ENCODE measurements around the gene SLC25A2. TPM values are rescaled to one million over a fixed set of nuclear protein-coding genes. Genes with fewer than 3 reads are reported as not detected.
"Not testable (repeated sequence)": the region's sequence is repeated elsewhere in the genome, so short reads cannot be mapped to it uniquely, and the experiment has no call there.

SLC25A2 gene
- polyA plus RNA-seq, 3 donors from 2014 or later, result not detected

DNA sequence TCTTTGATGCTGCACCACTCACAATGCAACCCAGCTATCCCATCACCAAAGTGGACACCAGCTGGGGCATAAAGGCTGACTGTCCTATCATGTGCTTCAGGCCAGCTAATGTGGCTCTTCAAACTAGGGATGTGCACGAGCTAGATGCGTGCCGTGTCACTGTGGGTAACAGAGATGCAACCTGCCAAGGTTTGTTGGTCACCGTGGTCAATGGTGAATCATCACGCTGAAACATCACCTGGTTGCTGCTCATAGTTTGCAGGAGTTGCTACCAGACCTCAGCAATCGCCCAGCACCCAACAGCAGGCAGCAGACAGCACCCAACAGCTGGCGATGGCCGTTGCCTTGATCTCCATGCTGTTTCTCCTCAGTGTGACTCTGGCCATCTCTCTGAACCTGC, 24.4 kb upstream of the SLC25A2 start:
- Mint-ChIP-seq H3K4me3 (no peak overlapping the region), H3K36me3 (peaks cover 6 to 7% (median 7%) of the 10 kb centered on the region in 3 donors), H3K9me3 (peaks cover 4 to 39% (median 14%) of the 10 kb centered on the region in 6 donors), H3K27me3 (ENCODE audit: low read depth in 3 of 3) (peaks cover 14 to 46% (median 27%) of the 10 kb centered on the region in 3 donors), H3K27ac (no peak overlapping the region), H3K4me1 (peaks cover 7% of the 10 kb centered on the region in 2 donors)
- DNase-seq, result no peak

DNA sequence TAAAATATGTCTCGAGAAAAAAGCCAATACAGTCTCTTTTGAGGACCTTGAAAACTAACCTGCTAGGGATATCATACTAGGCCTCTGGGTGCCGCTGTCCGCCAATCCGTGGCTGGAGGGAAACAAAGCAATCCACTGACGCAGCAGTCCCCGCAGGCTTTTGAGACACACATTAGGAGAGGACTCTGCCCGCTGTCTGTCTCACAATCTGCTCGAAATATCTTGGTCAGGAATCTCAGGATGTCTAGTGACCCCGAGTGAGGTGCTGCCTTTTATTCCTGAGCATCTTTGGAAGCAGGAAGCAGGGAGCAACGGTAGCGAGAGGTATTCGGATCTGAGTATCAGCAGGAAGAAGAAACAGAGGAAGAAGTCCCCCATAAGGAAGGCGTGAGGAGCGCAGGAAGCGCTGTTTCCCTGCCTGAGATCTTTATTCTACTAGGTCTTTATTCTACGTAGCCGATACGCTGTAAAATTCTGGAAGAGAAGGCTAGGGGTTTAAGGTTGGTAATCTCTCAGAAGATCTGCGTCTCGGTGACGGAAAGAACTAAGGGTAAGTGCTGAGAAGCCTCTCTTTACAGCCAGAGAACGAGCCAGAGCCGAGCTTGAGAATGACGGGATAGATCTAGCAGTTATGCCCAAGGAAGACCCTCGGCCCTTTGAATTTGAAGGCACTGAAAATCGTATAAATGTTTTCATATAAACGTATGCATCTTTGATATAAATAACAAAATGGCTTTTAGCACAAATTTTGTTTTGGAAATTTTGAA, 22.4 kb upstream of the SLC25A2 start:
- H3K27ac Mint-ChIP-seq, result peak overlapping the region; percentile 33 to 96 (median 88)
- DNase-seq, result peak; percentile 46 to 69 (median 48)
- peaks cover 10% of the 10 kb centered on the region in 2 donors for H3K4me1 Mint-ChIP-seq
- peaks cover 4 to 40% (median 12%) of the 10 kb centered on the region in 6 donors for H3K9me3 Mint-ChIP-seq
- peak overlapping the region; percentile 79 to 97 (median 89) for H3K4me3 Mint-ChIP-seq
- H3K36me3 Mint-ChIP-seq, result peaks cover 0 to 7% (median 6%) of the 10 kb centered on the region in 3 donors
- peaks cover 12 to 50% (median 22%) of the 10 kb centered on the region in 3 donors for H3K27me3 Mint-ChIP-seq (ENCODE audit: low read depth in 3 of 3)

DNA sequence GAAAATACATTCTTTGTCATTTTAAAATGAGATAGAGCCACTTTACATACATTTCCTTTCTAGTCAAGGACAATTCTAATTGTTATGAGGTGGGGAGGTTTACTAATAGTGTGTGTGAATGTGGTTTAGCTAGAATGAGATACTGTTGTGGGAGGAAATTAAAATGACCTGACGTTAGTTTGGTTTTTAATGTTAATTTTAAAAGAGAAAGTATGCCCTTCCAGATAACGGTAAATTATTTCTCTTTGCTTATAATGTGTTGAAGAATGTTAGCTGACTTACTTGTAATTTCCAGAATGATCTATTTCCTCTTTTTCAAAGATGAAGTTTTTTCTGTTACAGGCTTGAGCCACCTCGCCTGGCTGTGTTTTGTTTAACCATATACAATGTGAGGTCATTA, 18.4 kb upstream of the SLC25A2 start:
- Mint-ChIP-seq H3K4me1 (peaks cover 34 to 43% of the 10 kb centered on the region in 2 donors), H3K27ac (peak overlapping the region in 3 of 6 donors; percentile 49 to 99 (median 56)), H3K9me3 (peaks cover 21 to 52% (median 45%) of the 10 kb centered on the region in 6 donors)

DNA sequence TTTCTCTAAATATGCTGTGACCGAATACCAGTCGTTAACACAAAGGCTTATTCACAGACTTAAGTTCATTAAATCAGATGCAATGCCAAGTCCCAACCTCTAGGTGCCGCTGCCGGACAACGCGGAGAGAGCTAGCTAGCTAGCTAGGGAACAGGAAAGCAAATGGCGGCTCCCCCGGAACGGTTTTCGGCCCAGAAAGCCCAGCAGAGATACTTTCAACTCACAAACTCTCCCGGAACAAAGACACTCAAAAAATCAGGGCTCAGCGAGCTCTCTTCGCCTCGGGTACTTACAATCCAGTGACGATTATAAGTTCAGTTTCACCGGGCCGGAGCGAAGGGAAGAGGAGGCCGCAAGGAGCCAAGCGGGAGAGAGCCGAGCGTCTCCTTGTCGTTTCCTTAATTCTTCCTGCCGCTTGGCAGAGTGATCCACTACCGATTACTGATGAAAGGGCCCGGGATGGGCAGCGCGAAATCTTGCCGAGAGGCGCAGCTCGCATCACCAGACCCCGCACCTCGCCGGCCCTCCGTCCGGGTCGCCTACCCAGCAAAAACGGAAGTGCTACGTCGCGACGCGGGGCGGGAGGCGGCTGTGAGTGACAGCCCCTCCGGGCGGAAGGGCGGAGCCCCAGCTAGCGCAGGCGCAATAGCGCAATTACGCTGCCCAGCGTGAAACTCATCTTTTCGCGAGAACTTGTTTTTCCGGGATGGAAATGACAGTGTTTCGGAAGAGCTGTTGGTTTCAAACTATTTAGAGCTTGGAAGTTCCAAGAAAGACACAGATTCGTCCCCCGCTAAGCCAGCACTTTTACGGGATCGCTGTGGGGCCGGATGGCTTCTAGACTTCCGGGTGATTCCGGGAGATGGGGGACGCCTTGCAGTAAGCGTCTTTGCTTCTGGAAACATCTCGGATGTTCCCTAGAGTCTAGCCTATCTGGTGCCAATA, 16.6 kb upstream of the SLC25A2 start, which contains the start of gene TAF7:
TAF7 (minus strand) TSS at position 560 of the 945 bp plus-strand sequence. CDS start 740 bp downstream, outside the sequence.
- peaks cover 32 to 41% (median 32%) of the 10 kb centered on the region in 3 donors for H3K36me3 Mint-ChIP-seq

More for the DNA sequence above, 18.4 kb upstream of the SLC25A2 start:
- H3K4me3 Mint-ChIP-seq, result peak overlapping the region in 4 of 5 donors; percentile 42 to 97 (median 92)
- peaks cover 28 to 32% (median 29%) of the 10 kb centered on the region in 3 donors for H3K36me3 Mint-ChIP-seq
- no peak for DNase-seq
- peaks cover 18 to 52% (median 26%) of the 10 kb centered on the region in 3 donors for H3K27me3 Mint-ChIP-seq (ENCODE audit: low read depth in 3 of 3)

DNA sequence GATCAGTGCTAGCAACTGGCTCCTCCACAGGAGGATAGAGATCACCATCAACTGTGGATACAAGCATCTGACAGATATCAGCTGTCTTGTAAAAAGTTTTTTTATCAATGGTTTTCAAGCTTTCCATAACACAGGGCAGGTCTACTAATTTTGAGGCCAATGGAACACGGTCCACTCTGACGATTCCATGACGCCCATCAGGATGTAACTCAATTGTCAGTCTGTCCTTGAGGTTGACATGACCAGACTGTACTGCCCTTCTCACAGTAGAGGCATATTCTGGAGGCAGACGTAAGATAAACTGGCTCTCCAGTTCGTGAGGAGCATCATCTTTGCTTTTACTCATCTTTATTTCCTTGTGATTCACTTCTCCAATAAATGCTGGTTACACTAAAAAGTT, 15.8 kb upstream of the SLC25A2 start:
- peaks cover 38 to 48% (median 40%) of the 10 kb centered on the region in 3 donors for H3K36me3 Mint-ChIP-seq
- no peak for DNase-seq
- peaks cover 36 to 73% (median 70%) of the 10 kb centered on the region in 6 donors for H3K9me3 Mint-ChIP-seq
- peaks cover 35 to 41% of the 10 kb centered on the region in 2 donors for H3K4me1 Mint-ChIP-seq
- H3K27me3 Mint-ChIP-seq (ENCODE audit: low read depth in 3 of 3), result peaks cover 19 to 43% (median 20%) of the 10 kb centered on the region in 3 donors
- H3K4me3 Mint-ChIP-seq, result peak overlapping the region; percentile 91 to 97 (median 94)
- peak overlapping the region in 5 of 6 donors; percentile 97 to 100 (median 99) for H3K27ac Mint-ChIP-seq

More for the DNA sequence above, 16.6 kb upstream of the SLC25A2 start, which contains the start of gene TAF7:
- peak; percentile 89 to 94 (median 92) for DNase-seq
- H3K4me1 Mint-ChIP-seq, result peaks cover 31 to 39% of the 10 kb centered on the region in 2 donors
- peak within 1 kb of the TSS; percentile 97 to 100 (median 99) for H3K27ac Mint-ChIP-seq
- peaks cover 19 to 43% (median 20%) of the 10 kb centered on the region in 3 donors for H3K27me3 Mint-ChIP-seq (ENCODE audit: low read depth in 3 of 3)
- H3K9me3 Mint-ChIP-seq, result peaks cover 29 to 65% (median 62%) of the 10 kb centered on the region in 6 donors
- peak within 1 kb of the TSS; percentile 91 to 97 (median 94) for H3K4me3 Mint-ChIP-seq

DNA sequence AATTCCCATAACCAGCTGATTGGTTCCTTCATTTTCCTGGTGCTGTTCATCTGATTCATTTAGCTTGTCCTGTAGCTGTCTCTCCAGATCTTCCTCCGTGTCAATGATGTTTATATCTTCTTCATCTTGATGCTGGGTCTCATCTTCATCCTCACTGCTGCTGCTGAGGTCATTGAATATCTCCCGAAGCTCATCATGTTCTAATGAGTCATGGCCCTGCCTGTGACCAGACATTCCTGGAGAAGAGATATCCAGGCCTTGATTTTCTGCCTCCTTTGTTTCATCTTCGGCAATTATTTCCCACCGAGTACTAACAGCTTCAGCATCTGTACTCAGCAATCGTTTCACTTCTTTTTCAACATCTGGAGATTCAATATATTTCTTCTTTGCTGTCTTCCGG, 15.4 kb upstream of the SLC25A2 start:
- peak overlapping the region in 3 of 6 donors; percentile 12 to 99 (median 98) for H3K27ac Mint-ChIP-seq
- H3K9me3 Mint-ChIP-seq, result peaks cover 37 to 78% (median 75%) of the 10 kb centered on the region in 6 donors
- peaks cover 19 to 42% (median 20%) of the 10 kb centered on the region in 3 donors for H3K27me3 Mint-ChIP-seq (ENCODE audit: low read depth in 3 of 3)
- peak overlapping the region; percentile 19 to 97 (median 92) for H3K4me3 Mint-ChIP-seq
- H3K36me3 Mint-ChIP-seq, result peaks cover 38 to 51% (median 43%) of the 10 kb centered on the region in 3 donors
- no peak for DNase-seq
- peaks cover 35 to 41% of the 10 kb centered on the region in 2 donors for H3K4me1 Mint-ChIP-seq

DNA sequence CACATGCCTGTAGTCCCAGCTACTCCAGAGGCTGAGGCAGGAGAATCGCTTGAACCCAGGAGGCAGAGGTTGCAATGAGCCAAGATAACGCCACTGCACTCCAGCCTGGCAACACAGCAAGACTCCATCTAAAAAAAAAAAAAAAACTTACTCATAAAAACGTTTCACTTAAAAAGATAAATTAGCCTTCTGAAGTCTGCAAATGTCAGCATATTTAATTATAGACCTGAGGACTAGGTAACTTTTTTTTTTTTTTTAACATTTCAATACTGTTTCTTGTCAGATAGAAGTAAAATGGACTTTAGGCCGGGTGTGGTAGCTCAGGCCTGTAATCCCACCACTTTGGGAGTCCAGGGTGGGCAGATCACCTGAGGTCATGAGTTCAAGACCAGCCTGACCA, 13.1 kb upstream of the SLC25A2 start:
- H3K27ac Mint-ChIP-seq, DNase-seq: not testable (repeated sequence)
- Mint-ChIP-seq H3K27me3 (ENCODE audit: low read depth in 3 of 3) (peaks cover 16 to 33% (median 19%) of the 10 kb centered on the region in 3 donors), H3K4me3 (peak overlapping the region in 1 of 5 donors; percentile 6), H3K36me3 (peaks cover 43 to 60% (median 58%) of the 10 kb centered on the region in 3 donors), H3K4me1 (peaks cover 36 to 41% of the 10 kb centered on the region in 2 donors), H3K9me3 (peaks cover 51 to 96% (median 88%) of the 10 kb centered on the region in 6 donors)

DNA sequence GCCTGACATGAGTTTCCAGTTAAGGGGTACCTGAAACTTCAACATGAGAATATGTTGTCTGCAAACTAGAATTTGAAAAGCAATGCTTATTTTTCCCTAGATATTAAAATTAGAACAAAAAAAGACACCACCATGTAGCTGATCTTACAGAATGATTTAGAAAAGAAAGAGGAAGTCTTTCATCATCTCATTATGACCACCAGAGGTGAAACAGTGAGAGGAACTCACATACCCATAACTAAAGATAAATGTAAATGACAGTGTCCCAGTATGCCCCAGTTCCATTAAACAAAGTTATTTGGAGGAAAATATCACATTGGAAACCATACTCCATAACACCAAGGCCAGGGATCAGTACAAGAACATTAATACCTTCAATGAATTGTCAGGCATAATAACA, 9.9 kb upstream of the SLC25A2 start:
- no peak overlapping the region for H3K27ac Mint-ChIP-seq
- DNase-seq, result no peak
- no peak overlapping the region for H3K4me3 Mint-ChIP-seq
- H3K9me3 Mint-ChIP-seq, result peaks cover 50 to 100% (median 86%) of the 10 kb centered on the region in 6 donors
- H3K4me1 Mint-ChIP-seq, result peaks cover 11 to 12% of the 10 kb centered on the region in 2 donors
- peaks cover 3 to 6% (median 4%) of the 10 kb centered on the region in 3 donors for H3K27me3 Mint-ChIP-seq (ENCODE audit: low read depth in 3 of 3)
- H3K36me3 Mint-ChIP-seq, result peaks cover 29 to 57% (median 56%) of the 10 kb centered on the region in 3 donors

DNA sequence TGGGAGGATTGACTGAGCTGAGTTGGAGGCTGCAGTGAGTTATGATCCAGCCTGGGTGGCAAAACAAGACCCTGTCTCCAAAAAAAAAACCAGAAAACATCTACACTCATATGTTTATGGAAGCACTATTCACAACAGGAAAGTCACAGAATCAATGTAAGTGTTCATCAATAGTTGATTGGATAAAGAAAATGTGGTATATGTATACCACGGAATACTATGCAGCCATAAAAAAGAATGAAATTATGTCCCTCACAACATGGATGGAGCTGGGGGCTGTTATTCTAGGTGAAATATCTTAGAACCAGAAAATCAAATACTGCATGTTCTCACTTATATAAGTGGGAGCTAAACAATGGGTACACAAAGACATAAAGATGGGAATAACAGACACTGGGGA, 2.8 kb upstream of the SLC25A2 start:
- H3K4me3 Mint-ChIP-seq, result no peak overlapping the region
- peaks cover 0 to 1% (median 0%) of the 10 kb centered on the region in 3 donors for H3K27me3 Mint-ChIP-seq (ENCODE audit: low read depth in 3 of 3)
- no peaks in the 10 kb centered on the region for H3K4me1 Mint-ChIP-seq
- peaks cover 44 to 85% (median 76%) of the 10 kb centered on the region in 6 donors for H3K9me3 Mint-ChIP-seq
- peaks cover 19 to 30% (median 27%) of the 10 kb centered on the region in 3 donors for H3K36me3 Mint-ChIP-seq
- H3K27ac Mint-ChIP-seq, result no peak overlapping the region
- no peak for DNase-seq

DNA sequence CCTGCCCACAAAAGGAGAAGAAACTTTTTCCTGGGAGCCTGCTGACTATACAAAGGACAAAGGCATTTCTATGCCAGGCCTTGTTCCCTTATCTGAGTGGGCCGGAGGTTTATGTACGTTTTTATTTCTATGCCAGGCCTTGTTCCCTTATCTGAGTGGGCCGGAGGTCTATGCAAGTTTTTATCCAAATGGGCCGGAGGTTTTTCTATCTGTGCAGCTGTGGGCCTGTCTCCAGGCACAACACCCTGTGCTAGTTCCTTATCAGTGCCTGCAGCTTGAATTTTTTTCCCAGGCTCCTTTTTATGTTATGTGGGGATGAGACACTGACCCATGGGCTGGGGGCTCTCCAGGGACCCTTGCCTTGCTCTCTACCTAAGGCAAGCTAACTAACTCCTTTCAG, 5.5 kb downstream of the SLC25A2 start:
- peaks cover 40 to 91% (median 74%) of the 10 kb centered on the region in 6 donors for H3K9me3 Mint-ChIP-seq
- H3K4me3 Mint-ChIP-seq, result no peak overlapping the region
- H3K4me1 Mint-ChIP-seq, result peaks cover 0 to 4% of the 10 kb centered on the region in 2 donors
- DNase-seq, result no peak
- H3K27ac Mint-ChIP-seq, result no peak overlapping the region
- peaks cover 26 to 43% (median 36%) of the 10 kb centered on the region in 3 donors for H3K36me3 Mint-ChIP-seq
- H3K27me3 Mint-ChIP-seq (ENCODE audit: low read depth in 3 of 3), result peaks cover 0 to 3% (median 2%) of the 10 kb centered on the region in 3 donors

DNA sequence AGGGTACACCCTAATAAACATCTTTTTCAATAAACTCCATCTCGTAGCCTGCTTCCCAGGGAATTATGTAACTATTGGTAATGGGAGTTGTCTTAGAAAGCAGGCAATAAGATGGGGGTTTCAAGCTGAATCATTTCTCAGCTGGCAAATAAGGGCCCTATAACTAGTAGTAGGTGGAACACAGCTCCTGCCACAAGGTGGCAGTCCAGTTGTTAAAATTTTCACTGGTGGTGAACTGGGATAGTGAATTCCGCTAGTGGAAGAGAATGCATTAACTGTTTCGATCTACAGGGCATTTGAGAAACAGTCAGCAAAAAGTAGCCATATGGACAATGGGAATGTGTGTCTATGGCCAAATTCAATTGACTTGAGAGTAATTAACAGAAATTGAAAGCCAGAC, 30.9 kb downstream of the SLC25A2 start:
- peaks cover 15 to 33% (median 21%) of the 10 kb centered on the region in 3 donors for H3K36me3 Mint-ChIP-seq
- H3K4me3 Mint-ChIP-seq, result no peak overlapping the region
- H3K27ac Mint-ChIP-seq, result no peak overlapping the region
- DNase-seq, result no peak
- peaks cover 31 to 92% (median 80%) of the 10 kb centered on the region in 6 donors for H3K9me3 Mint-ChIP-seq
- H3K4me1 Mint-ChIP-seq, result no peaks in the 10 kb centered on the region
- H3K27me3 Mint-ChIP-seq (ENCODE audit: low read depth in 3 of 3), result no peaks in the 10 kb centered on the region

DNA sequence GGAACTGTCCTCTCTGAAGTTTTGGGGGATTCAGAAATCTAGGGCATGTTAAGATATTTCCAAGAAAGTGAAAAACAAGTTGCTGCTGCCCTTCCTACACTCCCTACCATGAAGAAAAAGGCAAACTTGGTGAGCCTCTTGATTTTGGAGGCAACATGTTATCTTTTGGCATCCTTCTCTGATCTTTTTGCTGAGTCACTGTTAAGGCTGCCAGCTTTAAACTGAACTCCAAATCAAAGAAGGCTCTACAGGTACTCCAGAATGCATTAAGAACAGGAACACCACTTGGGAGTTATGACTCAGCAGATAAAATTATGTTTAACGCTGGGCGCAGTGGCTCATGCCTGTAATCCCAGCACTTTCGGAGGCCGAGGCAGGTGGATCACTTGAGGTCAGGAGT, 34.7 kb downstream of the SLC25A2 start:
- H3K4me3 Mint-ChIP-seq, result no peak overlapping the region

DNA sequence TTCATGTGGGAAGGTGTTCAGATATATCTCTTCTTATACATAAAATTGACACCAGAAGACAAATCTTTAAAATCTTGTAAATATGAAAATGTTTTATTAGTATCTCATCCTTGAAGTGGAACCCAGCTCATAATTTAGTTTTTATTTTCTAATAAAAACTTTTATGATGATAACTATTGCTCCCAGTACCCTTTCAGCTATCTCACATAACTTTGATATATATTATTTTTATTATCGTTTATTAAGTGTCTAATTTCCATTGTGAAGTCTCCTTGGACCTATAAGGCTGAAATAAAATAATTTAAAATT, 42.7 kb downstream of the SLC25A2 start:
- H3K4me1 Mint-ChIP-seq, result no peaks in the 10 kb centered on the region
- H3K36me3 Mint-ChIP-seq, result peaks cover 24 to 36% (median 30%) of the 10 kb centered on the region in 3 donors
- DNase-seq, result no peak
- H3K27ac Mint-ChIP-seq, result no peak overlapping the region
- H3K4me3 Mint-ChIP-seq, result no peak overlapping the region
- H3K27me3 Mint-ChIP-seq (ENCODE audit: low read depth in 3 of 3), result peaks cover 0 to 3% (median 2%) of the 10 kb centered on the region in 3 donors
- peaks cover 74 to 99% (median 91%) of the 10 kb centered on the region in 6 donors for H3K9me3 Mint-ChIP-seq

More for the DNA sequence above, 34.7 kb downstream of the SLC25A2 start:
- no peak for DNase-seq
- peaks cover 39 to 95% (median 87%) of the 10 kb centered on the region in 6 donors for H3K9me3 Mint-ChIP-seq
- peaks cover 0 to 5% (median 0%) of the 10 kb centered on the region in 3 donors for H3K27me3 Mint-ChIP-seq (ENCODE audit: low read depth in 3 of 3)
- peaks cover 21 to 34% (median 29%) of the 10 kb centered on the region in 3 donors for H3K36me3 Mint-ChIP-seq
- H3K4me1 Mint-ChIP-seq, result no peaks in the 10 kb centered on the region
- no peak overlapping the region for H3K27ac Mint-ChIP-seq
